Pulmonary artery endothelial cell (primary cell): Measurements from ENCODE around the gene GPRC5B. TPM values are rescaled to one million over a fixed set of nuclear protein-coding genes. Genes with fewer than 3 reads are reported as not detected.
A peak's percentile ranks its signal among the peaks of the same experiment; 100 is the strongest.

ENCODE experiments used
- DNase-seq: peaks from one replicate; pipeline ENCODE4 v3.0.0-alpha.2; 2011; ENCODE audit warnings: low read depth, low spot score
- total RNA-seq: library from RNA; depleted of rRNA; stranded (reverse); fragments of >200 nt; gene quantifications from 2 replicates; pipeline ENCODE4 v1.2.3, GENCODE V29; 2014

Gene GPRC5B
- total RNA-seq, 1 donor from 2014 or later: 21.0 TPM

DNA sequence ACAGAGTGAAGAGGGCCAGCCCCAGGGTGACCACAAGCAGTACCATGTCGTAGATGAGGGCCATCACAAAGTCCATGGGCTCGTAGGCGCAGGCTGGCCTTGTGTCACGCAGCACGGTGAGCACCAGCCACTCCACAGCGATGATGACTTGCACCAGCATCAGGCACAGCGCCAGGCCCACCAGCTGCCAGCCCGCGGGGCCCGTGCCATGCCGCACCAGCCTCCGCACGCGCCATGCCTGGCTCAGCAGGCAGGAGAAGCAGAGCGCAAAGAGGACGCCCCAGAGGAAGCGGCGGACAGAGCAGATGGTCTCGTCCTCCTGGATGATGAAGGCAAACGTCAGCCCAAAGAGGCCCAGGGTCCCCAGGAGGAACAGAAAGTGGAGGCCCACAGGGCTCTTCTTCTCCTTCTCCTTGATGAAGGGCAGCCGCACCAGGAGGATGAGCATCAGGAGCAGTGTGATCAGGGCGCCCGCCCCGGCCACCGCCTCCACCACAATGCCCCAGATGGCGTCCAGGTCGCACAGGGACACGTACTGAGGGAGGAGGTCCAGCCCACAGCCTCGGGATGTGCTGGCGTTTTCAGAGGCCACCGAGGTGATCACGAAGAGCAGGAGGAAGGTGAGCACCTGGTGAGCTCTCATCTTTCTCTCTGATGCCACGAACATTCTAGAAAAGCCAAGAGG, 12.3 kb downstream of the GPRC5B start:
- no peak for DNase-seq

DNA sequence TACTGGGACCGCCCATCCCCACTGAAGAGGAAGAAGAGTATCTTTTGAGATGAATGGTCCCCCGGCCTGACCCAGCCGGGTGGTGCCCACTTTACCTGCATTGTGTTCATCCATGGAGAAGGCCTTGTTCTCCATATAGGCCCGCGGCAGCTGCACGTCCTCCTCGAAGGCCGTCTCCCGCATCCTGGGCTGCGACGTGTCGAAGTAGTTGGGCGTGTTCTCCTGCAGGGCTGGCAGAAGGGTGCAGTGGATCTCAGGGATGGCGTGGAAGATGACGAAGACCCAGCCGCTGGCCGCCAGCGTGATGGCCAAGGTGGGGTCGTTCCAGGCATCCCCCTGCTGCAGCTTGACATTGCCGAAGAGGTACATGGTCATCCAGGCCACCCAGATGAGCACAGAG, 12.9 kb downstream of the GPRC5B start:
- DNase-seq: no peak

DNA sequence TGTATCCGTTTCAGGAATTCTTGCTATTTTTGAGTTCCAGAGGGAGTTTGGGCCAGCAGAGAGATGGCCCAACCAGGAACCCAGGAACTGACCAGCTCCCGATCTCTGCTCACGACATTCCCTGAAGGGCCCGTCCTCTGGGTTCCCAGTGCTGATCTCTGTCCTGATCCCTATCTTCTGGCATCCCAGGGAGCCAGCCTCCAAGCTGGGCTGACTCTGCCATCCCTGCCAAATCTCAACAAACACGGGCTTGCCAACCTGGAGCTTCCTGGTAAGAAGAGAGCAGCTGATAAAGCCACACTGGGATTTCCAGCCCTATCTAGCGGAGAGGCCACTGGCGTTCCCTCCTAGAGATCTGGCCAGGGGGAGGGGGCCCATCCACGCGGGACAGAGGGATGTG, 16.2 kb downstream of the GPRC5B start:
- DNase-seq: no peak

DNA sequence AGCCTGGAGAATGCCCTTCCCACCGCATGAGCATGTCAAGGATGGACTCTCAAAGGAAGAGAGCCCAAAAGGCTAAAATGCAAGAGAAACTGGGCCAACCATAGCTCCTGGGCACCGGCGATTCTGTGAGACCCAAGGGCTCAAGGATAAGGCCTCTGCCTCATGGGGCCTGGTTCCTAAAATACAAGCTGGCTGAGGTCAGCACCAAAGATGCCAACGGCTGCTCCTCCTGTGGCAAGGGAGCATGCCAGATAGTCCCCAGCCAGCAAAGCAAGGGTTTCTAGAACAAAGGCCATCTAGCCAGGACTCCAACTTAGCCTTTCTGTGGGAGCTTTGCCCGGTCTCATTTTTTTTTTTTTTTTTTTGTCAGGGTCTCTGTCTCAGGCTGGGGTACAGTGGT, 20.1 kb downstream of the GPRC5B start:
- no peak for DNase-seq

DNA sequence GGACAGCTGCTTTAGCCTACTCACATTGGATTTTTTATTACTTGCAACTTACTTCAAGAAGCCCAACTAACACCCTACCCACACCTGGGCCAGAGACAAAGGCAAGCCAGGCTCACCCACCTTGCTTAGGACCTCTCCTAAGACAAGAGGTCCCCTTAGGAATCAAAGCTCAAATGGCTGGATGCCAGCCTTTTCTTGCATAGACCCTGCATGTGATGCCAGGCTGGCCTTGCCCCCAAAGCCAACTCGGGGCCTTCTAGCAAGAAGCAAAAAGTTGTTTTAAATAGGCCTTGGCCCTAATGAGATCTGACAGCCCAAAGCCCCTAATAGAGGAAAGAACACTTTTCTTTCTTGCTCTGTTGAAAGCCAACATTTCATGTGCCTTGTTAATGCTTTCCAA, 20.7 kb downstream of the GPRC5B start:
- DNase-seq: no peak

DNA sequence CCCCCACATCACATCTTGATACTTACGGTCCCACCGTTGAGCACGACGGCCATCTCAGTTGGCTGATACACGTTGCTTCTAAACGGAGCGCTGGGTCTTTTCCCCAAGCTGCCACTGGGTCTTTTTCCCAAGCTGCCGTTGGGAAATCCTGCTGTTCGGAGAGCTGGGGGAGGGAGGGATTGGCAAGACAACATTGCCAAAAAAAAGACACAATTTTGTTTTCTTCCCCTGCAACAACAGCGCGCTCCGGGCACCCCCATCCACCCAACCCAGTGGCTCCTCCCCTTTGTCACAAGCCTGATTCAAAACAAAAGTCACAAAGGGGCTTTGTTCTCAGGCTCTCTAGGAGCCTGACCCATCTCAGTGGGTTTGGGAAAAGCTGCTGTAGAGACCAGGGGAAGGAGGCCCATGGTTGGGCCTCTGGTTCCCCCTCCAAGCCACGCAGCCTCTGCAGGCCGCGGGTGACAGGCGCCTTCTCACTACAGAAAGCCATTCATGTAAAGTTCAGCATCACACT, 22.8 kb downstream of the GPRC5B start:
- no peak for DNase-seq

DNA sequence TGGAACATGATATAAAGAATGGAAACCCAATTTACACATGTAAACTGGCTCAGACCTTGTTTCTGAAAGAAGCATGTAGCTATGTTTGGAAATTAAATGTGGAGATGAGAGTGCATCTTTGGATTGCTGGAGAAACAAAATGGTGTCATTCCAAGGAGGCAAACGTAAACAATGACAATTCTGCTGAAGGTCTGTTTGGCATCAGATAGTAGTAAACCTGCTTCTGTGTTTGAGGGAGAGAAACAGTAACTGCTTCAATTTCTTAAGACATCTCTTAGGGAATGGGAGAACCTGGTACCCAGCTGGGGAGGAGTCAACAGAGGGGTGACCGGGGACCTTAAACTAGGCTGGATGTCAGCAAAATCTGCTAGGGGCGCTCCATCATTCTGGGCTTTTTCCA, 23.5 kb downstream of the GPRC5B start:
- no peak for DNase-seq

DNA sequence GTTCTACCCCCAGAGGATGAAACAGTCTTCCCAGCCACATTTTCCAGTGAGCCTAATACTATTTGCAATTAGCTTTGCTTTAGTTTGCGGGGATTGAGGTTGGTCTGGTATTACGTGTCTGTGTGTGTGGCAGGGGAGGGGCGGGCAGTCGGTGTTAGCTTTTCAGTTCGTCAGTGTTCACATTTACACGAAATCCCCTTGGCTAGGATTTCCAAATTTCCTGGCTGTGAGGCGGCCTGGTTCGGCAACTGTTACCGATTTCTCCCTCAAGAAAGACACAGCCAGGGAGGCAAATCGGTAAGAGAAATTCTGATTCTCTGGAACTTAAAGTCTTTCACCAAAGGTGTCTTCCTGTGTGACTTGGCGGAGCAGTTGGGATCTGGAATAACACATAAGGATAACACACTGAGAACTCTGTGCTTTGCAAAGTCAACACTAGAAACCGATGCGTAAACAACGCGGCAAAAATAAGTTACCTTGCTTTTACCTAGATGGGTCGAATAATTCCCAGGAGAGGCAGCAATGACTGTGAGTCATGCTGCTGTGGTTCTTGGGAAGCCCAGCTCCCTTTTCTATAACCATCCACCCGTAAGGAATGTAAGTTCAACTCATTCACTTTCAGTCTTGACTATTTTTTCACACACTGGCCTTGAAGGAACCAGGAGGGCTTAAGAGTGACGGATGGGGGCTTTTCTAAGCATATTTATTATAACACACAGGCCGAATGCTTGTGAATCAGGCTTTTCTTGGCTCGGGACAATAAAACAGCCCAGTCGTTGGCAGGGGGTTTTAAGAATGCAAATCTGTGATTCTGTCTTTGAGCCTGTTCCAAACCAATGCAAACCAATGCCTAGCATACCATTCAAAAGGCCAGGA, 24.2 kb downstream of the GPRC5B start:
- DNase-seq: no peak

DNA sequence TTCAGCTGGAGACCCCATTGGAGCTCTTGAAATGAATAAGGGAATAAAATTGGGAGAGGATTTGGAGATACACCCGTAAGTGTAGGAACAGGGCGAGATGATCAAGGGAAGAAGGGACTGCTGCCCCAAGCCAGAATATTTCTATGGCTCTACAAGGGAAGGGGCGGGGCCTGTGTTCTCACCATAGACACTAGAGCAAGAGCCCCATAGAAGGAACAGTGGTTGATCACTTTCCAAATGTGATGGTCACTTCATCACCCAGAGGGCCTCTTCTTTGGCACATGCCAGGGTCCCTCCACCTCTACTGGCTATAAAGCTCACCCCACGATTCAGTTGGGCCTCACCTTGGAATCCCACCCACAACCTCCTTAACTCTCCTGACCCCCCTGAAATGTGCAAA, 25.0 kb downstream of the GPRC5B start:
- DNase-seq: no peak

DNA sequence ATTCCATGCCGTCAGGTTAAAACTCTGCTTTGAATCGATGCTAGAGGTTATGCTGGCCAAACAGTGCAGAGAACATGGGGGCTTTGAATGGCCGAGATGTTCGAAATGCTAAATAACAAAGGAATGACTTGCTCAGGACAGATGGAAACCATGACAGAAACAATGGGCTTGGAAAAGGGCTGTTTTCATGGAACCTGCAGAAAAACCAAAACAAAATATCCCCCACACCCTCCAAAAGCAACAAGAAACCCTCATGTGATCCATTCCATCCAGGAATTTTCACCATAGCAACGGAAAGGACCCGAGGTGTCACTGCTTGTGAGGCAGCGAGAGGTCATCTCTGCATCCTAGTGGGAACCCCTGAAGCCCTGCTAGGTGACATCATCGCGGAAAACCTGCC, 25.5 kb downstream of the GPRC5B start:
- no peak for DNase-seq

DNA sequence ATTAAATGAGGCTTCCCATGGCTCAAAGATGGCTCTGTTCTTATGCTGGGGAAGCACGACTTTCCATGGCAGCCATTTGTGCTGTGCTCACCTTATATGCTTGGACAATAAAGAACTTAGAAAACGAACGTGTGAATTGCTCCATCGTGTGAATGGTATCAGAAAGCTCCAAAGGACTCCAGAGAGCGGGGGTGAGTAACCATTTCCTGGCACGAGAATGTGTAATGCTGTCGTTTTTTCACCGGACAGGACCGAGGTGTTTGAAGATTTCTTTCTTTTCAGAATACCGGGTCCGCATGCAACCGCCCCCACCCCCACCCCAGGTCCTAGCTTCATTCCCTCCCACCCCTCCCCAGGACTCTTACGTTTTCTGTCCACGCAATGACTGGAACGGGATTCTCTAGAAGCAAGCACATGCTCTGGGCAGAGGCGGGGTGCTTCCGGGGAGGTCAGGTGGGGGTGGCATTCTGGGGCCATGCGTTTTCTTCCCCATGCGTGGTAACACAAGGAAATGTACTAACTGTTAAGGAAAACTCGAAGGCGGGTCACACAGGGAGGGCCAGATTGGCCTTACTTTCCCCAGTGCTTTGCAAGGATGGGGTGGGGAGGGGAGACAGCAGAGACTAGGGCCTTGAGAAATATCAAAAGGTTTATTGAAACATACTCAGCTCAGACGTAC, 26.2 kb downstream of the GPRC5B start:
- peak; percentile 59 for DNase-seq

DNA sequence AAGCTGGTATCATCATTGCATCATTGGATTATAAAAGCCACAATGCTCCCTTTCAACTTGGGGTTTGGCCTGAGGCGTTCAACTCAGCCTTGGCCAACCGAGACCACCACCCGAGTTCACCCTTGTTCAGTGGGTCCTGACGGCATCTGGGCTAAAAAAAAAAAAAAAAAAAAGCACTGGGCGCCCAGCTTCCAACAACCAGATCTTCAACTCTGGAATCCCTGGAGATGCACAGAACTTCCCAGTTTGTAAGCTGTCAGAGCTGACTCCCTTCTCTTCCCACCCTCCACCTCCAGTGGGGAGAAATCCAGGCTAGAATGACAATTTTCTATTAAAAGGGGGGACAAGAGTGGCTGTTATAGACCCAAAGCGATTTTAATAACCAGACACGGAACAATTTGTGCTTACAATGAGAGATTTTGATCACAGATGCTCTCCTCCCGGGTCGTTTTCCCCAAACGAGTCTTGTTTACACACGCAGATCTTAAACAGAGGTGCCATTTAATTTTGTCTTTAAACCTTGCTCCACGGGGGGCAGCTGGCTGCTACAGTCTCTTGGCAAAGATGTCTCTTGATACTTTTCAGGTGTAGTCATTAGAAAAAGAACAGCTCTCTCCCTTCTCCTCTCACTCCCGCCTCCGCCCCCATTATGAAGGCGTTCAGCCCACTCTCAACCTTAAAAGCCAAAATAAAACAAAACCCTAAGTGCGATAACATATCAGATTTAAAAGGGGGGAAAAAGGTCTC, 26.9 kb downstream of the GPRC5B start:
- DNase-seq: no peak

DNA sequence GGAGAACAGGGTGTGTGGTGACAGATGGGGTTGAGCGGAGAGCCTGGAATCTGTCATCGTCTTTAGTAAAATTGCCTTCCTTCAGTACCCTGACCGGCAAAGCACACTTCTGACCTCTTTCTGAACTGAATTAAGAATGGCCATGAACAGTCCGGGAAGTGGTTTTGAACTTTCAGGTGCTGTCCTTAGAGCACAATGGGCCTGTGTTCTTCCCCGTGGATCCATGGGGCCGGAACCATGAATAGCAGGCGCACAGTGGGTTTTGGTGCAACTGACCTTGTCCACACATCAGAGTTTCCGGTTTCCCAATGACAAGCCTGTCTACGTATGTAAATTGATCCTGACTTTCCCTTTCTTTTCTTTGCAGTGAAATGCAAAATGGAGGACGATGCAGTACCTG, 28.5 kb downstream of the GPRC5B start:
- no peak for DNase-seq

DNA sequence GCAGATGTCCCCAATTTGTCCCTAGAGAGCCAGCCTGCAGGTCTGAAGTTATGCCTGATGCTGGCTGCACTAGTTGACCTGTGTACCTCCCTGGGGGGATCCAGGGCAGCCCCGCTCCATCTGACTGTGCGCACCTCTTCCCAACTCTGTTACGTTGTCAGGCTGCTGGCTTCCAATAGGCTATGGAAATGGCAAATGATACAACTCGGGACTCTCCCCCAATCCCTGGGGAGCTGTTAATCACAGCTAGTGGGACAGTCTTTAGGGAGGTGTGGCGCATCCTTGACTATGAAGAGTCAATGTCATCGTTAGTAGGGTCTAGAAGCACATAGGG, 30.1 kb downstream of the GPRC5B start:
- DNase-seq: no peak

DNA sequence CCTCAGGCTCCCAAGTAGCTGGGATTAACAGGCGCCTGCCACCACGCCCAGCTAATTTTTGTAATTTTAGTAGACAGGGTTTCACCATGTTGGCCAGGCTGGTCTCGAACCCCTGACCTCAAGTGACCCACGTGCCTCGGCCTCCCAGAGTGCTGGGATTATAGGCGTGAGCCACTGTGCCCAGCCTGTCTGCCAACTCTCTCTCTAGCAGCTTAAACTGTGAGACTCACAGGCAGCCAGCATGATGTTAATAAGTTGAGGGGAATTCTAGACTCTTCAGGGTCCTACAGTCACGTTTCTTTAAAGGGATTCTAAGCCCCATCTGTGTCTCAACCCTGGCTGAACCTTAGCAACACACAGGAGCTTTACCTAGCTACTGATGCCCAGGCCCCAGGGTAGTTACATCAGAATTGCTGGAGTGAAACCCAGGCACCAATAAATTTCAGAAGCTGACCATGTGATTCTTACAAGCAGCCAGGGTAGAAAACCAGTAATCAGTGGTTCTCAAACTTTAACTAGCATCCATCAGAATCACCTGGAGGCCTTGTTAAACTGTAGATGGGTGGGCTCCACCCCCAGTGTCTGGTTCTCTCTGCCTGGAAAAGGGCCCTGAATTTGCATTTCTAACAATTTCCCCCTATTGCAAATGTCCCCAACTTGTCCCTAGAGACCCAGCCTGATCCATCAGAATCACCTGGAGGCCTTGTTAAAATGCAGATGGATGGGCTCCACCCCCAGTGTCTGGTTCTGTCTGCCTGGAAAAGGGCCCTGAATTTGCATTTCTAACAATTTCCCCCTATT, 30.7 kb downstream of the GPRC5B start:
- DNase-seq: no peak

DNA sequence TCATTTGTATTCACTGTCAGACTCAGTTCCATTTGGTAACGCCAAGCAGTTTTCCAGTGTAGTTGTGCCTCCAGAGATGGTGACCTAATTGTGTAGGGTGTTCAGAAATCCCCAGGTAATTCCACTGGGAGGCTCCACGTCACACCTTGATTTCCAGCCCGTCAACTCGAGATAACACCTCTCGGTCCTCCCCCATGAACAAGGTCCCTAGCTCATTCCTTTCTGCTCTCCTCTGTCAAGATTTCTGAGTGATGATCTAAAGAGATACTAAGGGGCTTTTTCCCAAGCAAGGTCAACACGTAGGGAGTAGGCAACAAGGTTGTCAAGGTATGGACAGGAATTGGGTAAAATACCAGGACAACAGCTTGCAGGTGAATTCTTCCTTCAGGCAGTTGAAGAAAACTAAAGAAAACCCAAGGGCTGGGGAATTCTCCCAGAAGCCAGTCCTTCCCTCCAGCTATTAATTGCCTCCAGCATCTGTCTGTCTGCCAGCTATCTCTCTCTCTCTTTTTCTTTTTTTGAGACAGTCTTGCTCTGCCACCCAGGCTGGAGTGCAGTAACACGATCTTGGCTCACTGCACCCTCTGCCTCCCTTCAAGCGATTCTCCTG, 31.4 kb downstream of the GPRC5B start:
- no peak for DNase-seq

DNA sequence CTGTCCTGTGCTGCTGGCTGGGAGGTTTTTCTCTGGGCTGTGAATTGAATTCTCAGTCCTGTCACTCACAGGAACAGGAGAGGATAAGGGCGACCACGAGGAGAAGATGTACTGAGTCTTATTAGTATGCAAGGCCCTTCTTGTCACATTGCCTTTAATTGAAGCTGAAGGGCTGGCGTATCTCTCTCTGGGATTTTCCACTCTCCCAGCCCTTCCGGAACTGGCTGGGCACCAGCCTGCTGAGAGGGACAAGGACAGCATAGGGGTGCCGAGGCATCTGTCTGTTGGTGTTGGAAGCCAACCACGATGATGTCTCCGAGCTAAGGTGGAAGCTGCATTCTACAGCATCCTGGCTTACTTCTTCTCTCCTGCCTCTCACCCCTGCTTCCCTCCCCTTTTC, 33.2 kb downstream of the GPRC5B start:
- no peak for DNase-seq

DNA sequence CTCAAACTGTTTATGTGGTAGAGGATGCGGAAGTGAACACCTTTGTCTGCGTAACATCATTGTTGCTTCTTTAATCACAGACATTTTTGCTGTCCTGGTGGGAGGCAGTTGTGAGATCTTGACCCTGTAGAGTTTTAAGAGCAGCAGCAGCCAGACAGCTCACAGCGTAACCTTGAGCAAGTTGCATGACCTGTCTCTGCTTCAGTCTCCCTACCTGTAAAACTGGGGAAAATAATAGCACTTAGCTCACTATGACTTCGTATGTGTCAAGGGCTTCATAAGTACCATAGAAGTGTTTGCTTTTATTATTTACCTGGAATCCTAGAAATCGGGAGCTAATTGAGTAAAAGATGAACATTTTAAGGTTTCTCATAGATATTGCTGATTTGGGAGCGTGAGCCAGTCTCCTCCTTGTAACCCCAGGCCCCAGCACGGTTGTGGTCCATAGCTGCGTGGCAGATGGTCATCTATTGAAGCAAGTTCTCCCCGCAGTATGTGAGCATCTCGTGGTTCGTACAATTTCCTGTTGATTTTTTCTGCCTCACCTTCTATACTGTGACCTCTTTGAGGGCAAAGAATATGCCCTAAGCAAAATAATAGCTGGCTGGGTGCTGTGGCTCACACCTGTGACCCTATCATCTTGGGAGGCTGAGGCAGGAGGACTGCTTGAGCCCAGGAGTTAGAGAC, 34.4 kb downstream of the GPRC5B start:
- no peak for DNase-seq

DNA sequence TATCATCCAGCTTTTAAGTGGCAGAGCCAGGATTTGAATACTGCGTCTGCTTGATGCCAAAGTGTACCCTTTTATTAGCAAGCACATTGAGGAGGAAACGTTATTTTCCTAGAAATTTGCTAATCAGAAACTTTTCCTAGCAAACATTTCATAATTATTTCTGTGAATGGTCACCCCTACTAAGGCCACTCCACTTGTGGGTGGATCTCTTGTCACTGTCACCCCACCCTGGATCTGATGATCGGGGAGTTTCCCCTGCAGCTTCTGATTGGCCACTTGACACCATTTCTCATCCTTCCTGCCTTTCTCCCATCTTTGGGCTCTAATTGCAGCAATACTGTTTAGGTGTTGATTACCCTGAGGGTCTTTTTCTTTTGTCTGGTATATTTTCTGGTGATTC, 35.9 kb downstream of the GPRC5B start:
- DNase-seq: no peak

DNA sequence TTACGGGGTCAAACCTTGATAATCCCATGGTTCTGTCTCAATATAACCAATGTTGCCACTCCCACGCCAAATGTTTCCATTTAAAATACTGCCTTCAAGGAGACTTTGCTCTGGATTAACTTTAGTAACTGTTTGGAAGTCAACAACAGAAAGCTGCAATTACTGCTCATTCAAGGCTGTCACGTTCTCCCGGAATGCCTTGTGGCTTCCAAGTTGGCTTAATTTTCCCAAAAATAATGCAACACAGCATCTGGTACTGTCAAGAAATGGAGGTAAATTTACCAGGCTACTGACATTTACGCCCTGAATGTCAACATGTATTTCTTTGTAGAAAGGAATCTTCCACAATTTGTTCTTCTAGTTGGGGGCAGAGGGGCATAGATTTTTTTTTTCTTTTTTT, 38.2 kb downstream of the GPRC5B start:
- DNase-seq: no peak
